DMS 273 (cell line): ENCODE results near the gene GPSM3.

ENCODE experiments used
- DNase-seq: peaks from one replicate; lab custom pipeline; 2025; ENCODE audit not compliant: unreplicated experiment; lab: John Stamatoyannopoulos, UW

Gene GPSM3

GRCh38 chr6:32175711-32176475 is 16.6 kb downstream of the GPSM3 start, which contains the start of gene AGPAT1:
Gene AGPAT1 (minus strand): TSS chr6:32176084. CDS start chr6:32171496, 4,588 bp downstream.
- DNase-seq, result peak; percentile 98

DNA sequence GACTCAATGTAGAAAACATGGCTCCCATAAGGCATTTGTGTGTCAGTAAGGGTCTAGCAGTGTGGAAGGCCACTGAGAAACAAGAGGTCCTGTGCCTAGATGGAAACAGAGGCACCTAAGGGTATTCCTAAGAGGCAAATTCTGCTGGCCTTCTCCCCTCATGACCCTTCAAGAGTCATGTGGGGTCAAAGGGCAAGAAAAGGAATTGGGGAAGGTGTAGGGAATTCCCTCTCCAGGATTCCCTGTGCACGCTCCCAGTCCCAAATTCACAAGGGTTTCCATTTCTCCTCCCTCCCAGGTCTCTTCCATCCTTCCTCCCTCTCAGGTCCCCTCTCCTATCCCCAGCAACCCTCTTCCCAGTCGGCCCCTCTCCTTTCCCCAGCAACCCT is 17.1 kb downstream of the GPSM3 start:
- DNase-seq, result no peak

- no peak for DNase-seq
Measured at GRCh38 chr6:32174416-32174815, 18.0 kb downstream of the GPSM3 start.

- no peak for DNase-seq
Measured at GRCh38 chr6:32173051-32173727, 19.3 kb downstream of the GPSM3 start.

- no peak for DNase-seq
Measured at GRCh38 chr6:32171234-32171633, 21.2 kb downstream of the GPSM3 start.

DNA sequence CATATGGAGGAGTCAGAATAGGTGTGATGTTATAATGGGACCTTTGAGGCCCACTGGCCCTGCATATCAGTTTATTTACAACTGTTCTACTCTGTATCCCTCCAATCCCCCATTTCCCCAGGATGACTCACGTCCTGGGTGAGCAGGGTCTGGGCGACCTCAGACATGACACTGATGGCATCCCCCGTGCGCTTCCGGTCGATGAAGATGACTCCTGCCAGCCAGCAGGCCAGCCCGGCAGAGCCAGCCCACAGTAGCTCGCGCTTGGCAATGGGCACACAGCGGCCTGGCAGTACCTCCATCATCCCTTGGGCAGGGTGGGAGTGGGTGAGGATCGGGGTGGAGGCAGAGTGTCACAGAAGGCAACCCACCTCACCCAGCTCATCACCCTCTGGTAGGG is 22.1 kb downstream of the GPSM3 start:
- DNase-seq, result no peak

DNA sequence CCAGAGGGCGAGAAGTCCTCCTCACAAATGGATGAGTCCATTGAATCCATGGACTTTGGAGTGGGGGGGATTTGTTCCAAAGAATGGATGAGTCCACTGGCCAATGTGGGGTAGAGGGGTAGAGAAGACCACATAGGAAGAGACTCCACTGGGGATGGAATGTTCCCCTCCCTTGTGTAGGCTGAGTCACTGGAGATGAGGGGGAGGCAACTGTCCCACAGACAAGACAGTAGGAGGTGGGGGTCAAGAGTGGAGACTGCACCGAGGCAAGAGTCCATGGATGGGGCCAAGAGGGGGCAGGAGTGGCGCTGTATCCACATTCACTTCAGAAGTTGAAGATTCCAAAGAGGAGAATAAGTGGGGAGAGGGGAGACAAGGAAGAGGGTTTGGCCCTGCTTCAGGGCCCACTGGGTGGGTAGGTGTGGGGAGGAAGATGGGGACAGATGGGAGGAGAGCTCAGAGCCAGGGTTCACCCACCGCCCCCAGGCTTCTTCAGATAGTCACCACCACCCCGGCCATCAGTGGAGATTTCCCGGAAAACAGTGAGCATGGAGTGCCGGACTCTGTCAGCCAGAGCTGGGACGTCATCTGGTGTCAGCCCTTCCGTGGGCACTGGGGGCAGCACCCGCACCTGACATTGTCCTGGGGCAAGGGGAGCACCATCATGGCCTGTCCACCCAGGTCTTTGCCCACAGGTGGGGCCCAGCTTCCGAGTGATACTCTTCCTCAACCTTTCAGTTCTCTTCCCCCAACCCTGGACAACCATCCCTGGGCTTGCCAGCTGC is 23.4 kb downstream of the GPSM3 start:
- no peak for DNase-seq

- no peak for DNase-seq
Measured at GRCh38 chr6:32168350-32168749, 24.1 kb downstream of the GPSM3 start.

GRCh38 chr6:32167761-32168262 is 24.6 kb downstream of the GPSM3 start:
- DNase-seq, result no peak

DNA sequence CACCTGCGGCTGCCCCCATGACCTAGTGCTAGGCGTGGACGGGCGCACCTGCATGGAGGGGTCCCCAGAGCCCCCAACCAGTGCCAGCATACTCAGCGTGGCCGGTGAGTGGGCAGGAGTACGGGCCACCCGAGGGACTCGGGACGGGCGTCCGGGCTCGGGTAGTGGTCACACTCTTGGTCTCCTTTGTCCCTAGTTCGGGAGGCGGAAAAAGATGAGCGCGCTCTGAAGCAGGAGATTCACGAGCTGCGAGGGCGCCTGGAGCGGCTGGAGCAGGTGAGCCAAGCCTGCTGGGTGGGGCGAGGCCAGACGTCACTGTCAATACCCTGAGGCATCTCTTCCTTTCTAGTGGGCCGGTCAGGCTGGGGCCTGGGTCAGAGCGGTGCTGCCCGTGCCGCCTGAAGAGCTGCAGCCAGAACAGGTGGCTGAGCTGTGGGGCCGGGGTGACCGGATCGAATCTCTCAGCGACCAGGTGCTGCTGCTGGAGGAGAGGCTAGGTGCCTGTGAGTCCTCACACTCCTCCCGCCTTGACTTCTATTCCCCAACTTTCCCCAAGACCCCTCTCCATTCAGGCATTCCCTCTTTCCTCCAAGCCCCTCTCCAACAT is 25.2 kb downstream of the GPSM3 start:
- DNase-seq, result no peak

DNA sequence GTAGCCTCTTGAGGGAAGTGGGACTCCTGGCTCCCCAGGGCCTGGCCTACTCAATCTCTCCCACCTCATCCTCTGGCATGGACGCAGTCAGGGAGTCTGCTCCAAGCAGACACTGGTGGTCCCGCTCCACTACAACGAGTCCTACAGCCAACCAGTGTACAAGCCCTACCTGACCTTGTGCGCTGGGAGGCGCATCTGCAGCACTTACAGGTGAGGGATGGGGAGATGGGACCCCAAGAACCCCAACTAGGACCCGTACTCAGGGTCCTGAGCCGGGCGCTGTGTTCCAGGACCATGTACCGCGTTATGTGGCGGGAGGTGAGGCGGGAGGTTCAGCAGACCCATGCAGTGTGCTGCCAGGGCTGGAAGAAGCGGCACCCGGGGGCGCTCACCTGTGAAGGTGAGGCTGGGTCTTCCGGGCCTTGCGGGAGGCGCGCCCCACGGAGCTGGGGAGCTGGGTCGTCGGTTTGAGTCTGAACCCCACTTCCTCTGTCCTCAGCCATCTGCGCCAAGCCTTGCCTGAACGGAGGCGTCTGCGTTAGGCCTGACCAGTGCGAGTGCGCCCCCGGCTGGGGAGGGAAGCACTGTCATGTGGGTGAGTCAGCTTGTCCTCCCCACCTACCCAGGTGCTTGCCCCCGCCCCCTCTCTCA is 25.9 kb downstream of the GPSM3 start:
- DNase-seq, result peak; percentile 27

- DNase-seq, result no peak
Measured at GRCh38 chr6:32164295-32164694, 28.1 kb downstream of the GPSM3 start, which contains the start of gene EGFL8. Gene EGFL8 (plus strand): TSS chr6:32164595. CDS start chr6:32166166, 1,571 bp downstream.

GRCh38 chr6:32163559-32164258 is 28.7 kb downstream of the GPSM3 start:
- no peak for DNase-seq

DNA sequence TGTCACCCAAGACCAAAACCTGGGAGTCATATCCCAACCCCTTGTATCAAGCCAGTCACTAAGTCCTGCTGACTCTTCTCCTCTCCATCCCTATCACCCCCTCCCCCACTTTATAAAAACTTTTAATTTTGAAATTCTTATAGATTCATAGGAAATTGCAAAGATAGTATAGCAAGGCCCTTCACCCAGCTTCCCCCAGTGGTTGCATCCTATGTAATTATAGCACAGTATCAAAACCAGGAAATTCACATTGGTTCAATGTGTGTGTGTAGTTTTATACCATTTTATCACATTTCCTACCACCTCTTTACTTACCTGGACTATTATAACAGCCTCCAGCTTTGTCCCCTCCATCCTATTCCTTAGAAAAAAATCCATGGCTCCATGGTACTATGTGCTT is 34.4 kb downstream of the GPSM3 start:
- DNase-seq, result no peak

DNA sequence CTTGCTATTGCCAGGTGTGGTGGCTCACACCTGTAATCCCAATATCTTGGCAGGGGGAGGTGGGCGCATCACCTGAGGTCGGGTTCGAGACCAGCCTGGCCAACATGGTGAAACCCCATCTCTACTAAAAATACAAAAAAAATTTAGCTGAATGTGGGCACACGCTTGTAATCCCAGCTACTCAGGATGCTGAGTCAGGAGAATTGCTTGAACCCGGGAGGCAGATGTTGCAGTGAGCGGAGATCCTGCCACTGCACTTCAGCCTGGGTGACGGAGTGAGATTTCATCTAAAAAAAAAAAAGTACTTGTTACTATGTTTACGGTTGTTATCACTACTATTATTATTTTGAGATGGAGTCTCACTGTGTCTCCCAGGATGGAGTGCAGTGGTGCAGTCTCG is 35.6 kb downstream of the GPSM3 start:
- no peak for DNase-seq

GRCh38 chr6:32154514-32155161 is 37.8 kb downstream of the GPSM3 start:
- DNase-seq, result peak; percentile 89

- DNase-seq, result peak; percentile 96
Measured at GRCh38 chr6:32153564-32154513, 38.6 kb downstream of the GPSM3 start, which contains the start of gene PPT2. Gene PPT2 (plus strand): TSS chr6:32154141. CDS start chr6:32154595, 454 bp downstream.
